NCI-H1930 (cell line): ENCODE measurements around the gene DRAM1.
"Not testable (repeated sequence)": the region's sequence is repeated elsewhere in the genome, so short reads cannot be mapped to it uniquely, and the experiment has no call there.

Experiments
- DNase-seq, 2 experiments: peaks; one replicate each; lab custom pipeline; 2025; lab: John Stamatoyannopoulos, UW

DRAM1 gene

GRCh38 chr12:101906226-101906625 is 28.8 kb downstream of the DRAM1 start:
- no peak for DNase-seq

- DNase-seq, result no peak
Observed at GRCh38 chr12:101908395-101908794, 31.0 kb downstream of the DRAM1 start.

- no peak for DNase-seq
Observed at GRCh38 chr12:101909646-101910045, 32.3 kb downstream of the DRAM1 start.

- DNase-seq, result no peak
Observed at GRCh38 chr12:101915841-101916240, 38.5 kb downstream of the DRAM1 start.

GRCh38 chr12:101918805-101919204 is 41.4 kb downstream of the DRAM1 start:
- DNase-seq, result not testable (repeated sequence)

- DNase-seq, result no peak
Observed at GRCh38 chr12:101919447-101919846, 42.1 kb downstream of the DRAM1 start.

GRCh38 chr12:101920906-101921305 is 43.5 kb downstream of the DRAM1 start:
- DNase-seq, result no peak

- no peak for DNase-seq
Observed at GRCh38 chr12:101923045-101923718, 45.8 kb downstream of the DRAM1 start.

GRCh38 chr12:101924618-101925017 is 47.2 kb downstream of the DRAM1 start:
- no peak for DNase-seq

- DNase-seq, result no peak
Observed at GRCh38 chr12:101925361-101925760, 48.0 kb downstream of the DRAM1 start.

- DNase-seq, result no peak
Observed at GRCh38 chr12:101925935-101926334, 48.6 kb downstream of the DRAM1 start.

GRCh38 chr12:101927036-101927435 is 49.7 kb downstream of the DRAM1 start:
- DNase-seq, result no peak

GRCh38 chr12:101927999-101928398 is 50.6 kb downstream of the DRAM1 start:
- no peak for DNase-seq

GRCh38 chr12:101928556-101928955 is 51.2 kb downstream of the DRAM1 start:
- no peak for DNase-seq

GRCh38 chr12:101929365-101930041 is 52.1 kb downstream of the DRAM1 start:
- no peak for DNase-seq

- no peak for DNase-seq
Observed at GRCh38 chr12:101931498-101932326, 54.3 kb downstream of the DRAM1 start.

GRCh38 chr12:101933866-101934514 is 56.6 kb downstream of the DRAM1 start:
- DNase-seq, result no peak

GRCh38 chr12:101935890-101936746 is 58.7 kb downstream of the DRAM1 start:
- DNase-seq, result no peak

- no peak for DNase-seq
Observed at GRCh38 chr12:101939306-101939705, 61.9 kb downstream of the DRAM1 start.

- DNase-seq, result peak in 1 of 2 experiments; percentile 5
Observed at GRCh38 chr12:101939856-101940265, 62.5 kb downstream of the DRAM1 start.

- DNase-seq, result no peak
Observed at GRCh38 chr12:101940400-101940950, 63.1 kb downstream of the DRAM1 start.
